HG03139 (cell line): ENCODE data around the gene PPBP.
"Not testable (repeated sequence)": the region's sequence is repeated elsewhere in the genome, so short reads cannot be mapped to it uniquely, and the experiment has no call there.

Experiments
- ATAC-seq: cut with Tn5 transposase; IDR thresholded peaks from one replicate; pipeline ENCODE4 v1.9.1; 2021; ENCODE audit not compliant: unreplicated experiment

The PPBP gene

DNA sequence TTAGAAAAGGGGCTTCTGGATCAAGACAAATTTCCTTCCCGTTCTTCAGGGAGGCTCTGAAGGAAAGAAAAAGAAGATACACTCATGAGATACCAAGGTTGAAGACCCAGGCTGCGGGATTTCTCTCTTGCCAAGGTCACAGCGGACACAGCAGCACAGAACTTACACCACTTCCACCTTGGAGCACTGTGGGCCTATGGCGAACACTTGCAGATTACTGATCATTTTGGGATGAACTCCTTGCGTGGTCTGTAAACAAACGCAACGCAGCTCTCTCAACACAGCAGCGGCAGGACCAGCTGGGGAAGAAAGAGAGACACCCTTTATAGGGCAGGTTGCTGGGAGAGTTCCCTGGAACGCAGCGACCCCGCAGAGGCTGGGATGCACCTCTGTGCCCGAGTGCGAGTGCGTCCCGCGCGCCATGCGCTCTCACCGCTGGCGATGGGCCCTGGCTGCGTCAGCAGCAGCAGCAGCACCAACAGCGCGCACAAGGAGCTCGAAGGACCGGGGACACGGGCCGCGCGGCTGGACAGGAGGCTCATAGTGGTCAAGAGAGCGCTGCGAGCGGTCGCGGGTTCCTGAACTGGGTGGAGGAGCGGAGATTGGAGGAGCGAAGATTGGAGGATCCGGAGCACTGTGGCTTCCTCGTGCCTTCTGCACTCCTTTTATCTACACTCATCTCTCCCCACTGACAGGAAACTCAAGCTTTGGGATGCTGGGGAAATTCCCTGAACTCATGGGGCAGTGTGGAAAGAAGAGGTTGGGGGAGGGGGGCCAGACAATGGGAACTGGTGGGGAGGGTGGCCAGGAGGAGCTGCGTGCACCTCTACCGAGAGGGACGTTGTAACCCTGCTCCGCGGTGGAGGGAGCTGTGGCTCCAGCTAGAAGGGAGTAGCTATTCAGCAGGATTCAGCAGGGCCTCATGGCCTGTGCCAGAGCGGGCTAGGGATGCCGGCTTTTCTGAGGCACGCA lies 10.3 kb upstream of the PPBP start, which contains the start of gene CXCL5:
Gene CXCL5 (minus strand): TSS at position 638 of the 972 bp plus-strand sequence. CDS start 96 bp downstream, at position 542.
- ATAC-seq: no peak

- ATAC-seq: no peak
Observed at GRCh38 chr4:73992050-73992449, 4.1 kb upstream of the PPBP start.

GRCh38 chr4:73991742-73992000 lies 3.7 kb upstream of the PPBP start:
- ATAC-seq: no peak

DNA sequence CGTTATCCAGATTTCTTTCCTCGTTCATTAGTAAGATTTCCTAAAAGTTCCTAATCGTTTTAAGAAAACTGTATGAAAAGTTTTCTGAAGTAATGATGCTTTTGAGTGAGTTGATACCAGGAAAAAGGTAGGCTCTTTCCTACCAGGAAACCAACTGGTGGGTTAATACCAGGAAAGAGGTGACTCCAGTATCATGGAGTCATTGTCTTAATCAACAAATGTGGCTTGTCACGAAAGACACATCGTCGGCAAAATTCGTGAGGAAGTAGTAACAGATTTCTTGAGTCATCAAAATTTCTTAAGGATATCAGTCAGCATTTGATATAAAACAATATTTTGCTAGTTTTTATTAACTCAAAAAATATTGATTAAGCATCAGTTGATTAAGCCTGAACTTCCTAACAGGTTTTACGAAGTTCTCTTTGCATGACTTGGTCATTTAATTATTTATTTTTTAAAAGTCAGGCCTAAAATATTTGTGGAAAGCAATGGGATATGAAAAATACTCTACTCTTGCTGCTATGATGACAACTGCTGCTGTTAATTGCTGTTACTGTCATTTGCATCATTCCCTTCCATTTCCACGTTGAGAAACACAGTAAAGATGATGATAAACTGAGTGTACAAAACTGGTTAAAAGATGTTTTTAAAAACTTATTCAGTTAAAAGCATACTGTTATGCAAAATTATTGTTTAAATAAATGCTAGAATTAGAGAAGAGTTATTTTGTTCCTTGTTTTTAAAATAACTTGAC lies 3.2 kb upstream of the PPBP start:
- ATAC-seq: no peak

- no peak for ATAC-seq
Observed at GRCh38 chr4:73989928-73990327, 1.9 kb upstream of the PPBP start.

- no peak for ATAC-seq
Observed at GRCh38 chr4:73989031-73989430, 1.0 kb upstream of the PPBP start.

- ATAC-seq: no peak
Observed at GRCh38 chr4:73985528-73985852, 2.5 kb downstream of the PPBP start.

DNA sequence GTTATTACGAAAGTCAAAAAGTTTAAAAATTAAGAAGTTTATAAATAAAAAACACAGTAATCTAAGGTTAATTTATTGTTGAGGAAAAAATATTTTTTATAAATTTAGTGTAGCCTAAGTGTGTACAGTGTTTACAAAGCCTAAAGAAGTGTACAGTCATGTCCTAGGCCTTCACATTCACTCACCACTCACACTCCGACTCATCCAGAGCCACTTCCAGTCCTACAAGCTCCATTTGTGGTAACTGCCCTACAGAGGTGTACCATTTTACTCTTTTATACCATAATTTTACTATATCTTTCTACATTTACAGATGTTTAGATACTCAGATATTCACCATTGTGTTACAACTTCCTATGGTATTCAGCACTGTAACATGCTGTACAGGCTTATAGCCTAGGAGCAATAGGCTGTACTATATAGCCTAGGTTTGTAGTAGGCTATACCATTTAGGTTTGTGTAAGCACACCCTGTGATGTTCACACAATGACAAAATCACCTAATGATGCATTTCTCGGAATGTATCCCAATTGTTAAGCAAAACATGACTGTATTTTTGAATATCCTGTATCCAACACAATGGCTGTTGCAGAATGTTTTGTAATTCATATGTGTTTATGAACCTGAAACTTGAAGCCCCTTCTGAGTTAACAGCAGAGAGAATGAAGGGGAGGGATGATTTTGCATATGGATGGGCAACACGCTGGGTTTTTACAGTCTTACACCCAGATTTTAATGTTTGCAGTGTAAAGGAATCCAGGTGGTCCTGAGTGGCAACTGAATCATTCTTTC lies 3.1 kb downstream of the PPBP start:
- no peak for ATAC-seq

DNA sequence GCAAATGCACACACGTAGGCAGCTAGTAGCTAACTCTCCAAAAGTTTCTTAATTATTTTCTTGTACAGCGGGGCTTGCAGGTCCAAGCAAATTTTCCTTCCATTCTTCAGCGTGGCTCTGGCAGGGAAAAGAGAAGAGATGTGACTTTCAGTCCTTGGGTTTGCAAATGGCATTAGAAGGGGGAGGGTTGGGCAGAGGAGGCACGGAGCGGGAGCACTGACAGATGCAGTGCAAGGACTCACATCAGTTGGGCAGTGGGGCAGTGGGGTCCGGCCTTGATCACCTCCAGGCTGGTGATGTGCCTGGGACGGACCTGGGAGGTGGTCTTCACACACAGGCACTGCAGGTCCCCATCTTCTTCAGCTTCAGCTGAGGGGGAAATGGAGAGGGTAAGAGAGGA lies 6.8 kb downstream of the PPBP start:
- not testable (repeated sequence) for ATAC-seq

GRCh38 chr4:73979407-73979957 lies 8.5 kb downstream of the PPBP start:
- ATAC-seq: no peak

DNA sequence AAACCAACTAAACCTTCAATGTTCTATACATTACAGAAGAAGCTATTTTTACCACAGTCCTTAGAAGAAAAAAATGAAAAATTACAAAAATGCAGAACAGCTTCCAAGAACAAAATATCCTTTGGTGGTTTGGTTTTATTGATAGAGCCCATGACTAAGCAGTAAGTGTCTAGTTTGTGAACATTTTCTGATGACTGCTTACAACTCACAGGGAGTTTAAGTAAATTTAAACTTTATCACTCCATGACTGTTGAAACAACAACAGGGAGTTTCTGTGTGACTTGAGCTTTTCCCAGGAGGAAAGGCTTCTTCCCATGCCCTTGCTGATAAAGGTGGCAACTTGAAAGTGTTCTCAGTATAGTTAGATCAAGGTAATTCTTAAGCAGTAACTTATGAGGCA lies 9.1 kb downstream of the PPBP start:
- no peak for ATAC-seq

DNA sequence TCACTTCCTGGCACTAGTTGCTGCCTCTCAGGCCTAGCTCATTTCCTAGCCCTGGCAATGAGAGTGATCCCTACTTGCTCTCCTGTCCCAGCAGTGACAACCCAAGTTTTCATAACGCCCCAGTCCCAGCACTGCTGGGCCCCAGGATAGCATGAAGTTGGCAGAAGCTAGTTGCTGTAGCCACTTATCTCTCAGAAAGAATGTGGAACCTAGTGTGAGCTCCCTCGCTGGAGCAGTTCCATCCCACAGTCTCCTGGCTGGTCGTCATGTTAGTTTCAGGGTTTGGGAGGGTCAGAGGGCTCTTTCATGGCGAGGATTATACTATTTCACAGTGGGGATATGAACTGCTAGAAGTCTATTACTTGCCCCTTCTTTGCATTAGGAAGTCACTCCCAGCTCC lies 11.3 kb downstream of the PPBP start:
- ATAC-seq: no peak

- no peak for ATAC-seq
Observed at GRCh38 chr4:73976217-73976616, 11.8 kb downstream of the PPBP start.

DNA sequence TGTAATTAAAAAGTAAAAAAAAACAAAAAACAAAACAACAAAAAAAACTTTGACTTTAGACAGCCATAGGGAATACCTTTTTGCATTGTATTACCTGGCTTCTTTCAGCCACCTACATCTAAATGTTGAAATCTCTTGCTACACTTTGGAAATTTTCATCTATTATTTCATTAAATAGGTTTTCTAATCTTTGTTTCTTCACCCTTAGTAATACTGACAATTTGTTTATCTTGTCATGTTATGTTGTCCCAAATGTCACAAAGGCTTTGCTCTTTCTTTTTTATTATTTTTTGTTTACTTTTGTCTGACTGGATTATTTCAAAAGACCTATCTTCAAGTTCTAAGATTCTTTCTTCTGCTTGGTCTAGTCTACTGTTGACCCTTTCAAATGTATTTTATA lies 13.6 kb downstream of the PPBP start:
- no peak for ATAC-seq

DNA sequence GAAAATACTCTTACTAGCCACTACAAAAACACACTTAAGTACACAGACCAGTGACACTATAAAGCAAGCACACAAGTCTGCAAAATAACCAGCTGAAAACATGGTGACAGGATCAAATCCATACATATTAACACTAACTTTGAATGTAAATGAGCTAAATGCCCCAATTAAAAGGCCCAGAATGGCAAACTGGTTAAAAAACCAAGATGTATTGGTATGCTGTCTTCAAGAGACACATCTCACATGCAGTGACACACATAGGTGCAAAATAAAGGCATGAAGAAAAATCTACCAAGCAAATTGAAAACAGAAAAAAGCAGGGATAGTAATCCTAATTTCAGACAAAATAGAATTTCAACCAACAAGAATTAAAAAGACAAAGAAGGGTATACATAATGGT lies 17.0 kb downstream of the PPBP start:
- ATAC-seq: no peak

DNA sequence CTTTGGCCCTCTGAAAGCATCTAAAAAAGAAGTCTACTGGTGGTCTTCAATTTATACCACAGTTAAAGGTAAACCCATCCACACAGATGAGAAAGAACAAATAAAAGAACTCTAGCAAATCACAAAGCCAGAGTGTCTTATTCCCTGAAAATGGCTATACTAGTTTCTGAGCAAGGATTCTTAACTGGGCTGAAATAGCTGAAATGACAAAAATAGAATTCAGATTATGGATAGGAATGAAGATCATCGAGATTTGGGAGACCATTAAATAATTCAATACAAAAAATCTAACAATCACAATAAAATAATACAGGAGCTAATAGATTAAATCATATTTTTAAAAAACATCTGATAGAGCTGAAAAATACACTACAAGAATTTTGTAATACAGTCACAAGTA lies 18.0 kb downstream of the PPBP start:
- ATAC-seq: no peak

DNA sequence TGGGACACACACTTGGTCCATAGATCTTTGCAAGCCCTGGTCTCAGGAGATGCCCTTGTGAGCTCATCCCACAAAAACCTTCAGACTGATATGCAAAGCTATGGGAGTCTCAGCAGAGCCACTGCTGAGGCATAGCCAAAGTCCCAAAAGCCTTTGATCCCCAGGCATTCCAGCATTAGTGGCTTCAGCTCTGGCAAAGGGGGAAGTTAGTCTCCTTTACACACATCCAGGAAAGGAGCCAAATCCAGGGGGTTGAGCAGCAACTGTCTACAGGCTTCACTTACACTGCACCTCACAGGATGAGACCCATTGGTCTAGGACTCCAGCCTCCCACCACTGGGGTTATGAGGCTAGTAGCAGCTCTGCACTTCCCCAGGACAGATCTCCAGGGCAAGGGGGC lies 20.1 kb downstream of the PPBP start:
- ATAC-seq: no peak

GRCh38 chr4:73964862-73965611 lies 23.0 kb downstream of the PPBP start:
- ATAC-seq: no peak

GRCh38 chr4:73962724-73963123 lies 25.3 kb downstream of the PPBP start:
- ATAC-seq: no peak

DNA sequence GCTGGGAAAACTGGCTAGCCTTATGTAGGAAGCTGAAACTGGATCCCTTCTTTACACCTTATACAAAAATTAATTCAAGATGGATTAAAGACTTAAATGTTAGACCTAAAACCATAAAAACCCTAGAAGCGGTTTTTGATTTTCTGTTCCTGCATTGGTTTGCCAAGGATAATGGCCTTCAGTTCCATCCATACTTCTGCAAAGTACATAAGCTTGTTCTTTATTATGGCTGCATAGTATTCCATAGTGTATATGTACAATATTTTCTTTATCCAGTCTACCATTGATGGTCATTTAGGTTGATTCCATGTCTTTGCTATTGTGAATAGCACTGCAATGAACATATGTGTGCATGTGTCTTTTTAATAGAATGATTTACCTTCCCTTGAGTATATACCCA lies 28.9 kb downstream of the PPBP start:
- not testable (repeated sequence) for ATAC-seq

- no peak for ATAC-seq
Observed at GRCh38 chr4:73952352-73952751, 35.6 kb downstream of the PPBP start.
